Mesendoderm (in vitro differentiated cells): ENCODE results near the gene MICAL2.

Experiments
- DNase-seq: peaks from one replicate; pipeline ENCODE4 v3.0.0; 2013
- H2AK5ac ChIP-seq: 2 replicates; pipeline ENCODE4 v1.6.1; 2013; ENCODE audit warnings: low read length, inconsistent platforms
- H2BK120ac ChIP-seq: 2 replicates; pipeline ENCODE4 v1.6.1; 2013; ENCODE audit warnings: low read depth, mild to moderate bottlenecking, low read length, moderate library complexity, mixed read lengths
- H2BK15ac ChIP-seq: replicated peaks from 2 replicates; pipeline ENCODE4 v1.6.1; 2013; ENCODE audit warnings: low read depth, mild to moderate bottlenecking, moderate library complexity
- H2BK5ac ChIP-seq: 2 replicates; pipeline ENCODE4 v1.6.1; 2013; ENCODE audit warnings: low read length, inconsistent platforms
- H3K18ac ChIP-seq: 2 replicates; pipeline ENCODE4 v1.6.1; 2013; ENCODE audit warnings: mild to moderate bottlenecking, low read length, mixed read lengths
- H3K23ac ChIP-seq: one replicate; pipeline ENCODE4 v1.6.1; 2013; ENCODE audit warnings: low read length
- H3K27ac ChIP-seq: 2 replicates; pipeline ENCODE4 v1.5.1; 2013; ENCODE audit warnings: low read depth, mild to moderate bottlenecking, inconsistent platforms, low read length, moderate library complexity
- H3K27me3 ChIP-seq: 2 replicates; pipeline ENCODE4 v1.6.1; 2013; ENCODE audit warnings: low read length, control low read depth, mild to moderate bottlenecking, inconsistent platforms; ENCODE audit not compliant: insufficient read depth, poor library complexity
- H3K36me3 ChIP-seq: 2 replicates; pipeline ENCODE4 v1.6.1; 2013; ENCODE audit warnings: low read length, inconsistent platforms; ENCODE audit not compliant: control insufficient read depth, insufficient read depth
- H3K4ac ChIP-seq: one replicate; pipeline ENCODE4 v1.6.1; 2013; ENCODE audit warnings: low read depth, mild to moderate bottlenecking, low read length, moderate library complexity
- H3K4me1 ChIP-seq: 2 replicates; pipeline ENCODE4 v1.6.1; 2013; ENCODE audit warnings: low read depth, low read length, inconsistent platforms; ENCODE audit not compliant: control insufficient read depth
- H3K4me2 ChIP-seq: 2 replicates; pipeline ENCODE4 v1.6.1; 2013; ENCODE audit warnings: low read length
- H3K4me3 ChIP-seq: 2 replicates; pipeline ENCODE4 v1.5.1; 2013; ENCODE audit warnings: mild to moderate bottlenecking, low read length
- H3K56ac ChIP-seq: one replicate; pipeline ENCODE4 v1.6.1; 2013; ENCODE audit warnings: low read length
- H3K79me1 ChIP-seq: 2 replicates; pipeline ENCODE4 v1.6.1; 2013; ENCODE audit warnings: low read length, inconsistent platforms
- H3K79me2 ChIP-seq: 2 replicates; pipeline ENCODE4 v1.6.1; 2013; ENCODE audit warnings: mild to moderate bottlenecking, low read length; ENCODE audit not compliant: control insufficient read depth, insufficient read depth
- H3K9ac ChIP-seq: 2 replicates; pipeline ENCODE4 v1.6.1; 2013; ENCODE audit warnings: low read length, inconsistent platforms
- H4K5ac ChIP-seq: one replicate; pipeline ENCODE4 v1.6.1; 2013; ENCODE audit warnings: low read length
- H4K8ac ChIP-seq: one replicate; pipeline ENCODE4 v1.6.1; 2013; ENCODE audit warnings: low read depth, mild to moderate bottlenecking, control low read depth, low read length, moderate library complexity
- WGBS: extraction: QIAGEN DNeasy Blood & Tissue Kit; methylation state at CpG from one replicate; pipeline ENCODE4 v1.1.7; 2013; ENCODE audit warnings: low lambda C conversion rate, missing lambda C conversion rate; ENCODE audit not compliant: insufficient coverage; ENCODE audit errors: extremely low coverage; 5-methylcytosine and 5-hydroxymethylcytosine counted together

The MICAL2 gene

GRCh38 chr11:12110714-12111548, 541 bp downstream of the MICAL2 start:
- Histone ChIP-seq H3K9ac (peak overlapping the region; percentile 49), H3K36me3 (no peaks in the 10 kb centered on the region), H3K27me3 (no peaks in the 10 kb centered on the region), H3K23ac (no peak overlapping the region), H3K4me1 (peaks cover 4% of the 10 kb centered on the region), H2BK5ac (no peak overlapping the region), H3K79me2 (no peaks in the 10 kb centered on the region), H2BK15ac (no peak overlapping the region), H3K56ac (peak overlapping the region; percentile 73), H3K4me2 (peak overlapping the region; percentile 95), H4K8ac (no peak overlapping the region), H3K79me1 (no peaks in the 10 kb centered on the region), H3K27ac (no peak overlapping the region), H3K4me3 (peak overlapping the region; percentile 38), H3K18ac (no peak overlapping the region), H4K5ac (no peak overlapping the region), H2BK120ac (no peak overlapping the region), H3K4ac (no peak overlapping the region), H2AK5ac (no peak overlapping the region)
- DNase-seq = no peak
- no CpG with 5 or more reads among the region's 67 CpGs for WGBS

GRCh38 chr11:12111549-12112520, 1.4 kb downstream of the MICAL2 start:
- Histone ChIP-seq H3K9ac (no peak overlapping the region), H3K4me1 (peaks cover 4% of the 10 kb centered on the region)
- no peak for DNase-seq

GRCh38 chr11:12112750-12113149, 2.4 kb downstream of the MICAL2 start:
- Histone ChIP-seq H3K36me3 (no peaks in the 10 kb centered on the region), H3K9ac (no peak overlapping the region), H3K4me2 (no peak overlapping the region), H2BK5ac (no peak overlapping the region), H2AK5ac (no peak overlapping the region), H3K79me2 (no peaks in the 10 kb centered on the region), H3K4me3 (no peak overlapping the region), H3K27me3 (no peaks in the 10 kb centered on the region), H3K23ac (no peak overlapping the region), H3K4ac (no peak overlapping the region), H2BK15ac (no peak overlapping the region), H3K18ac (no peak overlapping the region), H3K79me1 (no peaks in the 10 kb centered on the region), H3K27ac (no peak overlapping the region), H2BK120ac (no peak overlapping the region), H3K56ac (no peak overlapping the region), H3K4me1 (peaks cover 4% of the 10 kb centered on the region), H4K8ac (no peak overlapping the region), H4K5ac (no peak overlapping the region)
- DNase-seq = no peak
- WGBS = no CpG with 5 or more reads among the region's 2 CpGs

More at GRCh38 chr11:12111549-12112520, 1.4 kb downstream of the MICAL2 start:
- Histone ChIP-seq H2BK120ac (no peak overlapping the region), H3K18ac (no peak overlapping the region), H3K23ac (no peak overlapping the region), H3K27me3 (no peaks in the 10 kb centered on the region), H4K8ac (no peak overlapping the region), H2AK5ac (no peak overlapping the region), H3K79me1 (no peaks in the 10 kb centered on the region), H3K36me3 (no peaks in the 10 kb centered on the region), H3K79me2 (no peaks in the 10 kb centered on the region), H3K4me3 (no peak overlapping the region), H3K4me2 (peak overlapping the region; percentile 95), H3K4ac (no peak overlapping the region), H2BK15ac (no peak overlapping the region), H2BK5ac (no peak overlapping the region), H3K56ac (no peak overlapping the region), H3K27ac (no peak overlapping the region), H4K5ac (no peak overlapping the region)
- WGBS = no CpG with 5 or more reads among the region's 12 CpGs

GRCh38 chr11:12113294-12113693, 2.9 kb downstream of the MICAL2 start:
- no peak overlapping the region for H2BK120ac ChIP-seq
- H3K9ac ChIP-seq = no peak overlapping the region
- H3K18ac ChIP-seq = no peak overlapping the region
- H3K4me3 ChIP-seq = no peak overlapping the region
- H2BK5ac ChIP-seq = no peak overlapping the region
- H3K27me3 ChIP-seq = no peaks in the 10 kb centered on the region
- H3K27ac ChIP-seq = no peak overlapping the region
- H3K79me1 ChIP-seq = no peaks in the 10 kb centered on the region
- H3K56ac ChIP-seq = no peak overlapping the region
- H3K79me2 ChIP-seq = no peaks in the 10 kb centered on the region
- H4K5ac ChIP-seq = no peak overlapping the region
- DNase-seq = no peak
- H3K36me3 ChIP-seq = no peaks in the 10 kb centered on the region
- H3K4me2 ChIP-seq = no peak overlapping the region
- peaks cover 4% of the 10 kb centered on the region for H3K4me1 ChIP-seq
- no peak overlapping the region for H2BK15ac ChIP-seq
- H4K8ac ChIP-seq = no peak overlapping the region
- no peak overlapping the region for H3K23ac ChIP-seq
- WGBS = no CpG with 5 or more reads among the region's 8 CpGs
- H3K4ac ChIP-seq = no peak overlapping the region
- no peak overlapping the region for H2AK5ac ChIP-seq

- no peak for DNase-seq
- no peak overlapping the region for H4K8ac ChIP-seq
- no peak overlapping the region for H3K4me3 ChIP-seq
- H2AK5ac ChIP-seq = no peak overlapping the region
- H3K79me1 ChIP-seq = no peaks in the 10 kb centered on the region
- no peak overlapping the region for H3K27ac ChIP-seq
- no peak overlapping the region for H2BK5ac ChIP-seq
- H3K23ac ChIP-seq = no peak overlapping the region
- peaks cover 4% of the 10 kb centered on the region for H3K4me1 ChIP-seq
- H3K27me3 ChIP-seq = no peaks in the 10 kb centered on the region
- no peak overlapping the region for H3K9ac ChIP-seq
- no peak overlapping the region for H2BK15ac ChIP-seq
- H4K5ac ChIP-seq = no peak overlapping the region
- H3K18ac ChIP-seq = no peak overlapping the region
- H3K4me2 ChIP-seq = no peak overlapping the region
- H3K4ac ChIP-seq = no peak overlapping the region
- H3K36me3 ChIP-seq = no peaks in the 10 kb centered on the region
- H3K56ac ChIP-seq = no peak overlapping the region
- H3K79me2 ChIP-seq = no peaks in the 10 kb centered on the region
- H2BK120ac ChIP-seq = no peak overlapping the region
- no CpG with 5 or more reads among the region's 21 CpGs for WGBS
These were observed 4.0 kb downstream of the MICAL2 start for GRCh38 chr11:12114193-12115033.
